Right ventricle myocardium inferior (tissue), 1 donor: Measurements from ENCODE around the gene GTPBP1. TPM values are rescaled to one million over a fixed set of nuclear protein-coding genes. Genes with fewer than 3 reads are reported as not detected.

Experiments used
- ATAC-seq: fragments of 200-7000 bp; cut with Tn5 transposase; one replicate; pipeline ENCODE4 v1.9.1; 2020; ENCODE audit warnings: mild to moderate bottlenecking, moderate library complexity
- DNase-seq: peaks from one replicate; pipeline ENCODE4 v3.0.0; 2021; ENCODE audit errors: missing footprints
- intact Hi-C: fragments of 100-400 bp; cut with DNase I; formaldehyde crosslinking; loops from one replicate; pipeline ENCODE4 v1.11.0; 2022
- long read RNA-seq: library from polyadenylated mRNA; unstranded; transcript quantifications from one replicate; pipeline ENCODE4 v2.0.0, GENCODE V29; 2021
- total RNA-seq: library from RNA; stranded (reverse); fragmentation: NEBNext Ultra II Directional; extraction: Animal tissue kit (Norgen Biotek cat#: 25700); gene quantifications from one replicate; pipeline ENCODE4 v1.2.1, GENCODE V29; 2021
- donor health status: DM: no; HTN: yes; CAD: no; lungs with severe emphysema.

The GTPBP1 gene
- total RNA-seq: 26.8 TPM
- long read RNA-seq, full-length matches to known transcripts: 4 of 12 reads
- long read RNA-seq, partial matches to known transcripts: 6 of 12 reads
- long read RNA-seq, other reads (novel, unspliced or antisense): 2 of 12 reads

DNA sequence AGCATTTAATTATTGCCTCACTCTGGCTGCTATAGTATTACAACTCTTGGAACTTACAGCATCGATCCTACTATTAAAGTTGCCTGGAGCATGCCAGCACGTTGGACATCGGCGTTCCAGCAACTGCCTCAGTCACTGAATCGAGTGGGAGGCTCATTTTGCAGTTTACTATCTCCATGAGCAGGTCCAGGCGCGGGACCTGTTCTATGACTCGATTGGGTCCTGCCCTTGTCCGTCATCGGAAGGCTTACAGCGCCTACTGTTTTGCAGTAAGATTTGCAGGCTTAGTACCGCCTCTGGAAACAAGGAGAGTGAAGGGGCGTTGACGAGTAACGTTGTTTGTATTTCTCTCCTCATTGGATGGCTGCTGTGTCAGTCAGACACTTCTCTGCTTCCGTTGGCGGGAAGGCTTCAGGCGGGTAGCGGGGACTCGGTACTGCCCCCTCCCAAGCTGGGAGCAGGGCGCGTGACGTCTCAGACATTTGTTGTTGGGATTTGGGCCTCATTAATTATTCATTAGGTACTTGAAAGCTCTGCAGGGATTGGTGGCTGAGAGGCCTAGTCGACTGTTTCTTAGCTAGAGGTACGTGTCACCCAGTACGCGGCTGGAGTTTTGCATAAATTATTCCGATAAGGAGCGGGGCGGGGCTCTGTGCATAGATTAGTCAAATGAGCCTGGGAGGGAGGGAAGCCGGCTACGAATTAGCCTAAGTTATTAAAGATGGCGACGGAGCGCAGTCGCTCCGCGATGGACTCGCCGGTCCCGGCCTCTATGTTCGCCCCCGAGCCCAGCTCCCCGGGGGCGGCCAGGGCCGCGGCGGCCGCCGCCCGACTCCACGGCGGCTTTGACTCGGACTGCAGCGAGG is at the start of gene GTPBP1:
Gene GTPBP1, plus strand, starts transcription at position 710 of the 866 bp plus-strand sequence. Its CDS starts 12 bp downstream, at position 722.
- ATAC-seq (peak; percentile 94), DNase-seq (peak; percentile 99)
- intact Hi-C loops: loop anchor here (2.0 kb wide), 1 partner anchor 49 kb away; the partner anchor contains the start of gene SUN2

DNA sequence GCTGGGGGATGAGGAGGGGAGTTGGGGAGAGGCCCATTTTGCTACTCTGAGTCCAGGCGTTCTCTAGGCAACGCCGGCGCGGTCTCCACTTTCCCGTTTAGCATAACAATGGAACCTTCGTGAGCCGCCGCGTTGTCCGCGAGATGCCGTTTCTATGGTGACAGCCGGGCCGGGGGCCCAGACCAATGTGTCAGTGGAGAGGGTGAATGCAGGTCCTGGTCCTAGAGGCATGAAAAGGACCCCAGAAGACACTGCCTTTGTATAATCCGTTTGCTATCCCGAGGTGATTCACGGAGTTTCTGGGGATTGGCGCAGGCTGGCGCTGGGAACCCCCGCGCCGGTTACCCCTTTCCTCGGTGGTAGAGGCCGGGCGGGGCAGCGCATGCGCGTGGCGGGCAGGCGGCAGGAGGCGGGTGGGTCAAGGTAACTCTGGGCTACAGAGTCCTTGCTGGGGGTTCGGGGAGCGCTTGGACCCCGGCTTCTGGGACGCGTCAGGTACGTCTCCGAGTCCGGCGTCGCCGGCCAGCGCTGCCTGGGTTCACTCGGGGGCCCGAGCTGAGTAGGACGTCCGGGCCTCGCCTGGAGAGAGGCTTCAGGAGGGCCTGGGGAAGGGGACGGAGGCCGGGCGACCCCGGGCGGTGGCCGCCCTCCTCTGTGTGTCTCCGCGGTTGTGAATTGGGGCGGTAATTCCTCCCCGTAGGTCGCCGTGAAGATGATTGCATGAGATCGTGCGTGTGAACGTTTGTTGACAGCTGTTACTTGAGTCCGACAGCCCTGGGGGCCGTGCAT is 49.3 kb upstream of the GTPBP1 start, which contains the start of the genes CBY1 and FAM227A:
Gene CBY1, plus strand, starts transcription at position 383 of the 789 bp plus-strand sequence. CDS start 11,417 bp downstream, outside the sequence.
Gene FAM227A, minus strand, starts transcription at position 137 of the 789 bp plus-strand sequence. CDS start 6,224 bp downstream, outside the sequence.
- DNase-seq (peak; percentile 96), ATAC-seq (peak; percentile 95)
- intact Hi-C loops: no loop called here

- intact Hi-C loops: no loop called here
- DNase-seq: no peak
- ATAC-seq: no peak
Observed at GRCh38 chr22:38657045-38657909, 48.5 kb upstream of the GTPBP1 start.

DNA sequence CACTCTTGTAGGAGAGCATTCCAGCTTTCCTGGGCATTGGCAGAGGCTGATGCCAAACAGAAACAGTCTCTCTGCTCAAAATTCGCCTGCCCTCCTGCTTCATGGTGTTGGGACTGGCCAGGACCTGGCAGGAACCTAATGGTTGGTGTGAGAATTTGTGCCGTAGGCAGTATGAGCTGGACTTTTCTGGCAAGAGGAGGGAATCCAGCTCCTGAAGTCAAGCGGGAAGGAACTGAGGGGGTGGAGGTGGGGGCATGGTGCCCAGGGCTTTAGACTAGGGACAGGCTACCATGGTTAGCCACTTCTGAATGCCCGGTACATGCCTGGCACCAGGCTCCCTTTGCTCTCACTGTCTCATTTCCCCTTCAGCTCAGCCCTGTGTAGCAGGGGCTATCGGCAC is 30.9 kb upstream of the GTPBP1 start:
- intact Hi-C loops: no loop called here
- ATAC-seq: no peak
- no peak for DNase-seq

DNA sequence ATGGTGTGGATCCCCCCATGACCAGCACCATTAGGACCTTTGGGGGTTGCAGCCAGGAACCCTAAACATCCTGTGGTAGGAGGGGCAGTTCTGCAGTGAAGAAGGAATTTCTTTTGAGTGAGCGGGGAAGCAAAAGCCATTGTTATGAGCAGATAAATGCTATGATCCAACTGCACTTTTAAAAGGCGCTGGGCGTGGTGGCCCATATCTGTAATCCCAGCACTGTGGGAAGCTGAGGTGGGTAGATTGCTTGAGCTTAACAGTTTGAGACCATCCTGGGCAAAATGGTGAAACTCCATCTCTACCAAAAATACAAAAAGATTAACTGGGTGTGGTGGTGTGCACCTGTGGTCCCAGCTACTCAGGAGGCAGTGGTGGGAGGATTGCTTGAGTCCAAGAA is 29.9 kb upstream of the GTPBP1 start:
- ATAC-seq (no peak), DNase-seq (no peak)
- intact Hi-C loops: no loop called here

- DNase-seq (peak; percentile 95), ATAC-seq (peak; percentile 99)
- intact Hi-C loops: no loop called here
Observed at GRCh38 chr22:38681582-38682335, 24.0 kb upstream of the GTPBP1 start, which contains the start of gene TOMM22. TSS of gene TOMM22 (plus strand) at chr22:38681957. CDS start at chr22:38681979, 22 bp downstream.

GRCh38 chr22:38684895-38685294 is 20.8 kb upstream of the GTPBP1 start:
- DNase-seq: no peak
- intact Hi-C loops: no loop called here

DNA sequence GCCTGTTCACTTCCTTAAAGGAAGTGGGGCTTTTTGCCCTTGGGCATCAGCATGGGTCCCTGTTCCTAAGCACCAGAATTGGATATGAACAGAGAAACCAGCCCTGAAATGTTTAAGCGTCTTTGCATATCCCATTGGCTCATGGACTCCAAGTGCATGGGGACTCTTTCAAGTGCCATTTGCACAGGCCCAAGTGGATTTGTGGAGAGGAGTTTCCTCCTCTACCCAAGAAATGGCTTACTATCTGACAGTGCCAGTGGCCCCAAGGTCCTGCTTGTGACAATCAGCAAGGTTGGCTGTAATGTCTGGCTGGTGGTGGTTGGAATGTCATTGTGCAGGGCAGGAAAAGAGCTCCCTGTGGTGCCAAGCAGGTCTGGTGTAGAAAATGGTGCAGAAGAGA is 20.0 kb upstream of the GTPBP1 start:
- intact Hi-C loops: no loop called here
- DNase-seq (no peak), ATAC-seq (no peak)

More at GRCh38 chr22:38684895-38685294, 20.8 kb upstream of the GTPBP1 start:
- no peak for ATAC-seq

DNA sequence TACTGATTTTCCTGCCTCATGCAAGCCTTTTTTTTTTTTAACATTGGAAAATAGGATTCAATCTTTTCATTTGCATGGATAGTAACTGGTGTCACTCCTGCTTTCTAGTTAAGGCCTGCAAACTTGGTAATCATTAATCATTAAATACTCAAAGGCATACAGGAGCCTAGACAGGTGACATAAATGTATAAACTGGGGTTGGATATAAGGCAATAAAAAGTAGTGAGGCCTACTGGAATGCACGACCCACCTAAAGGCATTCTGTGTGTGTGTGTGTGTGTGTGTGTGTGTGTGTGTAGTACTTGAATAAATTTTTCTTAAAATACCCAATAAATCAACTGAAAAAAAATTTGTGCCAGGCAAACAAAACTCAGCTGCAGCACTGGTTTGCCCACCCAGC is 16.1 kb upstream of the GTPBP1 start:
- intact Hi-C loops: no loop called here
- no peak for DNase-seq
- no peak for ATAC-seq

GRCh38 chr22:38694049-38694448 is 11.7 kb upstream of the GTPBP1 start:
- intact Hi-C loops: no loop called here
- no peak for ATAC-seq

GRCh38 chr22:38694940-38695339 is 10.8 kb upstream of the GTPBP1 start:
- DNase-seq (no peak), ATAC-seq (no peak)
- intact Hi-C loops: no loop called here

More at GRCh38 chr22:38694049-38694448, 11.7 kb upstream of the GTPBP1 start:
- no peak for DNase-seq

- ATAC-seq (no peak), DNase-seq (no peak)
- intact Hi-C loops: no loop called here
Observed at GRCh38 chr22:38696606-38697424, 8.9 kb upstream of the GTPBP1 start.

DNA sequence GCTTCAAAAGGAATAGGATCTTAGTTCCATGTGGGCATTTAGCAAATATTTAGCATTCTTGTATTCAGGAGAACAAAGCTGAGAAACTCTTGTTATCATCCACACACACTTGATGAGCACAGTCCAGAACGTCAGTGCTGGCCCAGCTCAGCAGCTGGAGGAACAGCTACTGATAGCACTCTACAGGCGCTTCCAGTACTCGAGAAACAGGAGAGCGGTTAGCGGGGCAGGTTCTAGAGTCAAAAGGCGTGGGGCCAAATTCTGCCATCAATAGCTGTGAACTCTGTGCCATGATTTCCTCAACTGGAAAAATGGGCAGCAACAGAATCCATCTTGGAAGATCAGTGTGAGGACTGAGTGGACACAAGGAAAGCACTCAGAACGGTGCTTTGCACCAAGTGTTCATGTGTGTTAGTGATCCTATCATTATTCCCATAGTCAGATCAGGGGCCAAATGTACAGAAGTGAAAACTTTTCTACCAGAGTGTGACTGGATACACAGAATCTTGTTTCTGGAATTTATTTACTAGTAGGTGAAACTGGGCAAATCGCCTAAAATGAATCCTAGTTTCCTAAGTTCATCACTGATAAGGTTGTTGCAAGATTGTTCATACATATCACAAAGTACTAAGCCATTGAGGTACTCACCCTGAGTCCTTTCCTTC is 8.2 kb upstream of the GTPBP1 start:
- intact Hi-C loops: no loop called here
- ATAC-seq: no peak
- DNase-seq: no peak

- no peak for DNase-seq
- ATAC-seq: no peak
- intact Hi-C loops: no loop called here
Observed at GRCh38 chr22:38698407-38699094, 7.2 kb upstream of the GTPBP1 start.

DNA sequence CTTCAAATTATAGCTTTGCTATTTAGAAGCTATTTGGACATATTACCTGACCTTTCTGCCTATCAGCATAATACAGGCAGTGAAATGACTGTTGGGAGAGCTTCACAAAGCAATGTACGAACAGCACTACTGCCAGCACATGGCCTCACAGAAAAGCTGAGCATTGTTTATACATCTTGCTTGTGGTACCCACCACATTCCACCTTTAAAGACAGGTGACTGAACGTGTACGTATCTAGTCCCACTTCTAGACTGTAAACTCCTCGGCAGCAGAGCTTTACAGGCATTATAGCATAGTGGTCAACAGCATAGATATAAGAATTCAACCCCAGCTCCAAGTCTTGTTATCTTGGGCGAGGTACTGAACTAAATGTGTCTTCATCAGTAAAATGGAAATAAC is 6.6 kb upstream of the GTPBP1 start:
- intact Hi-C loops: no loop called here
- no peak for ATAC-seq

DNA sequence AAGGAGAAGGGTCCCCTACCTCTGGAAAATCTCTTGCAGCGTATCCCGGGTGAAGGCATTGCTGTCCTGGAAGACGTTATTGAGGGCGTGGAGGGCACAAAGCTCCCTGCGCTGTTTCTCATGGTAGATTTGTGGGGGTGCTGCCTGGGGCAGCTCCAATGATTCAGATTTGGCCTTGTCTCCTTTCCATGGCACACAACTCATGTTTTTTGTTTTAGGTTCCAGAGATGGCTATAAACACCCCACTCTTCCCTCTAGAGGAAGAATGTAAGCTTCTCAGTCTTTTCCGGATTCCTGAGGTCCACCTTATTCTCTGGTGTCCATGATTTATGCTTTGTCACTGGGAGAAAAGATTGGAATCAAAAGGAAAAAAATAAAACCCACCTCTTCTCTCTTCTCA is 6.0 kb upstream of the GTPBP1 start:
- DNase-seq: no peak
- ATAC-seq: no peak
- intact Hi-C loops: no loop called here

More for the DNA sequence above, 6.6 kb upstream of the GTPBP1 start:
- DNase-seq: no peak
